OCI-LY3 (cell line): Measurements from ENCODE around the gene MSH4.
"Not testable (repeated sequence)": the region's sequence is repeated elsewhere in the genome, so short reads cannot be mapped to it uniquely, and the experiment has no call there.

Experiments
- CTCF ChIP-seq: fragments of 200-600, 300-600 bp; sonication (generic); IDR thresholded peaks from 2 replicates; pipeline ENCODE4 v1.5.1; 2014; ENCODE audit warnings: antibody characterized with exemption, low read length, low read depth
- EZH2phosphoT487 ChIP-seq: fragments of 200-600 bp; shearing (Covaris generic); IDR thresholded peaks from 2 replicates; pipeline ENCODE4 v1.6.1; 2018; ENCODE audit warnings: antibody characterized with exemption, mixed run types, low read depth

GRCh38 chr1:75801480-75801879, 4.8 kb downstream of the MSH4 start:
- TF ChIP-seq CTCF, EZH2phosphoT487: not testable (repeated sequence)
